ENCODE measurements around the gene LMAN2.

GRCh38 chr5:177388521-177389052 lies 37.1 kb upstream of the LMAN2 start:
- TF ChIP-seq CTCF (conservative IDR thresholded peaks at IDR 0.05; ENCODE audit: low read length) (no peak), EZH2phosphoT487 (IDR thresholded peaks at IDR 0.05; ENCODE audit: borderline replicate concordance, low read depth, low read length) (no peak)

All from OCI-LY7 (cell line).